ENCODE results near the gene EPC1. TPM values are rescaled to one million over a fixed set of nuclear protein-coding genes. Genes with fewer than 3 reads are reported as not detected.

Gene EPC1
- total RNA-seq, 1 donor from 2014 or later, result 51.0 TPM

GRCh38 chr10:32295027-32295426, 51.9 kb downstream of the EPC1 start:
- no peaks in the 10 kb centered on the region for H3K36me3 Mint-ChIP-seq (ENCODE audit: unreplicated experiment)
- peak overlapping the region; percentile 28 for H3K27ac Mint-ChIP-seq (ENCODE audit: unreplicated experiment)
- H3K4me1 Mint-ChIP-seq (ENCODE audit: low read depth, unreplicated experiment), result peaks cover 13% of the 10 kb centered on the region
- H3K27me3 Mint-ChIP-seq (ENCODE audit: unreplicated experiment), result peaks cover 2% of the 10 kb centered on the region
- H3K4me3 Mint-ChIP-seq (ENCODE audit: unreplicated experiment), result no peak overlapping the region
- TF ChIP-seq CTCF (IDR thresholded peaks at IDR 0.05; ENCODE audit: partially characterized antibody, unreplicated experiment), result no peak
- H3K9me3 Mint-ChIP-seq (ENCODE audit: unreplicated experiment), result peaks cover 1% of the 10 kb centered on the region
- no peak for DNase-seq

- peaks cover 2% of the 10 kb centered on the region for H3K27me3 Mint-ChIP-seq (ENCODE audit: unreplicated experiment)
- H3K4me3 Mint-ChIP-seq (ENCODE audit: unreplicated experiment), result no peak overlapping the region
- H3K4me1 Mint-ChIP-seq (ENCODE audit: low read depth, unreplicated experiment), result peaks cover 13% of the 10 kb centered on the region
- no peaks in the 10 kb centered on the region for H3K36me3 Mint-ChIP-seq (ENCODE audit: unreplicated experiment)
- H3K27ac Mint-ChIP-seq (ENCODE audit: unreplicated experiment), result peak overlapping the region; percentile 70
- DNase-seq, result no peak
- TF ChIP-seq CTCF (IDR thresholded peaks at IDR 0.05; ENCODE audit: partially characterized antibody, unreplicated experiment), result no peak
- H3K9me3 Mint-ChIP-seq (ENCODE audit: unreplicated experiment), result peaks cover 1% of the 10 kb centered on the region
These were observed 53.4 kb downstream of the EPC1 start for GRCh38 chr10:32293581-32293980.

GRCh38 chr10:32279795-32280194, 67.2 kb downstream of the EPC1 start:
- no peak for DNase-seq
- no peaks in the 10 kb centered on the region for H3K4me1 Mint-ChIP-seq (ENCODE audit: low read depth, unreplicated experiment)
- no peak for TF ChIP-seq CTCF (IDR thresholded peaks at IDR 0.05; ENCODE audit: partially characterized antibody, unreplicated experiment)
- H3K27ac Mint-ChIP-seq (ENCODE audit: unreplicated experiment), result no peak overlapping the region
- no peaks in the 10 kb centered on the region for H3K27me3 Mint-ChIP-seq (ENCODE audit: unreplicated experiment)
- peaks cover 2% of the 10 kb centered on the region for H3K9me3 Mint-ChIP-seq (ENCODE audit: unreplicated experiment)
- no peaks in the 10 kb centered on the region for H3K36me3 Mint-ChIP-seq (ENCODE audit: unreplicated experiment)
- no peak overlapping the region for H3K4me3 Mint-ChIP-seq (ENCODE audit: unreplicated experiment)

GRCh38 chr10:32273336-32273735, 73.6 kb downstream of the EPC1 start:
- no peaks in the 10 kb centered on the region for H3K9me3 Mint-ChIP-seq (ENCODE audit: unreplicated experiment)
- peaks cover 6% of the 10 kb centered on the region for H3K27me3 Mint-ChIP-seq (ENCODE audit: unreplicated experiment)
- H3K4me3 Mint-ChIP-seq (ENCODE audit: unreplicated experiment), result no peak overlapping the region
- H3K27ac Mint-ChIP-seq (ENCODE audit: unreplicated experiment), result no peak overlapping the region
- no peak for TF ChIP-seq CTCF (IDR thresholded peaks at IDR 0.05; ENCODE audit: partially characterized antibody, unreplicated experiment)
- no peaks in the 10 kb centered on the region for H3K36me3 Mint-ChIP-seq (ENCODE audit: unreplicated experiment)
- DNase-seq, result no peak
- H3K4me1 Mint-ChIP-seq (ENCODE audit: low read depth, unreplicated experiment), result no peaks in the 10 kb centered on the region

- Mint-ChIP-seq H3K4me3 (ENCODE audit: unreplicated experiment) (no peak overlapping the region), H3K27me3 (ENCODE audit: unreplicated experiment) (peaks cover 11% of the 10 kb centered on the region), H3K4me1 (ENCODE audit: low read depth, unreplicated experiment) (no peaks in the 10 kb centered on the region), H3K27ac (ENCODE audit: unreplicated experiment) (no peak overlapping the region), H3K36me3 (ENCODE audit: unreplicated experiment) (no peaks in the 10 kb centered on the region), H3K9me3 (ENCODE audit: unreplicated experiment) (no peaks in the 10 kb centered on the region)
- no peak for DNase-seq
- TF ChIP-seq CTCF (IDR thresholded peaks at IDR 0.05; ENCODE audit: partially characterized antibody, unreplicated experiment), result no peak
These were observed 75.3 kb downstream of the EPC1 start for GRCh38 chr10:32271617-32272016.
